GM21381 (cell line): ENCODE measurements around the gene ZNF417.
"Not testable (repeated sequence)": the region's sequence is repeated elsewhere in the genome, so short reads cannot be mapped to it uniquely, and the experiment has no call there.

ENCODE experiments used
- ATAC-seq: cut with Tn5 transposase; IDR thresholded peaks from one replicate; pipeline ENCODE4 v1.9.1; 2021; ENCODE audit warnings: mild to moderate bottlenecking, moderate library complexity; ENCODE audit not compliant: unreplicated experiment

The ZNF417 gene

DNA sequence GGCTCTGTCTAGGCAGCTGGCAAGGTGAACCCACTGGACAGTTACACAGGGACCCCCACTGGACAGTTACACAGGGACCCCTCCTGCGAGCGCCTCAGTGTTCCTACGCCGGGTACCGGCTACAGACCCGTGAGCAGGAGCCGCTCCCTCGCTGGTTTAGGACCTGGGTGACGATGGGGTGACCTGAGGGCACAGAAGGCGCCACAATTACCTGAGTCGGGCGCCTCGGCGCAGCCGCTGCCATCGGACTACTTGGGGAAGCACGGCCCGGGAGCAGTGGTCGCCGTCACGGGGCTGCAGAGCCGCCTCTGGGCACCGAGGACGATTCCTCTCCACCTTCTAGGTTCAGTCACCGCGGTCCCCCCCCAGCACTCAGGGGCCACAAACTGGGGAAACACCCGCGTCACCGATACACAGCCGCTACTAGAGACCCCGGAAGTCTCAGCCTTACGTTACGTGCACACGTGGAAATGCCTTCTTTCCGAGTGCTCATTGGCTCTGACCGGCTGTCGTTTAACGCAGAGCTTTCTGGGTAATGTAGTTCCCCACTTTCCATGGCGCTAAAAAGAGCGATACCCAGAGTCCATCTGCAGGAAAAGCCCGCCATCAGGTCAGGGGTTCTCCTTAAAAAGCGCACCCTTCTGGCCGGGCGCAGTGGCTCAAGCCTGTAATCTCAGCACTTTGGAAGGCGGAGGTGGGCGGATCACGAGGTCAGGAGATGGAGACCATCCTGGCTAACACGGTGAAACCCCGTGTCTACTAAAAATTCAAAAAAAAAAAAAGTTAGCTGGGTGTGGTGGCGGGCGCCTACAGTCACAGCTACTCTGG is at the start of gene ZNF417:
Gene ZNF417, minus strand, starts transcription at position 425 of the 828 bp plus-strand sequence. Its CDS starts 181 bp downstream, at position 244.
- peak; percentile 97 for ATAC-seq

DNA sequence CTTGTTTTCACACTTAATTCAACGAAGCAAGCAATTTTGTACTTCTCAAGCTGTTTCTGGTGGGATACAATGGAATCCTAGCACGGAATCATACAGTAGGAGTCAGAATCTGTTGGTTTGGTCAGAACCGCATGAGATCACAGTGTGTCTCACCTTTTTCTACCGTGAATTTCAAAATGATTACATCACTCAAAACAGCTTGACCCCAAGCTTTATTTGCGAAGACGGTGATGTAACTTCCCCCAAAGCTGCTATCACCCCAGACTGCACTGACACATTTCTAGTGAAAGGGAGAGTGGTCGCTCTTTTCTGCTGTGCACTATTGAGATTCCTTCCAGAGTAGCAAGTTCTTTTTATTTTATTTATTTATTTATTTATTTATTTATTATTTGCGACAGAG is 48.4 kb upstream of the ZNF417 start:
- no peak for ATAC-seq

DNA sequence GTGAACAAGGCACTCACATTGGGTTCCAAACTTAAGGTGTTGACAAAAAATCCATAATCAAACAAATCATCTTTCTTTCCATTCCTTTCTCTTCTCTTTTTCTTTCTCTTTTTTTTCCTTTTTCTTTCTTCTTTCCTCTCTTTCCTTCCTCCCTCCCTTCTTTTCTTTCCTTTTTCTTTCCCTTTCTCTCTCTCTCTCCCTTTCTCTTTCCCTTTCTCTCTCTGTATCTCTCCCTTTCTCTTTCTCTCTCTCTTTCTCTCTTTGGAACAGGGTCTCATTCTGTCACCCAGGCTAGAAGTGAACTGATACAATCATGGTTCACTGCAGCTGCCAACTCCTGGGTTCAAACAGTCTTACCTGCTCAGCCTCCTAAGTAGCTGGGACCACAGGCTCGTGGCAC is 45.4 kb upstream of the ZNF417 start:
- no peak for ATAC-seq

DNA sequence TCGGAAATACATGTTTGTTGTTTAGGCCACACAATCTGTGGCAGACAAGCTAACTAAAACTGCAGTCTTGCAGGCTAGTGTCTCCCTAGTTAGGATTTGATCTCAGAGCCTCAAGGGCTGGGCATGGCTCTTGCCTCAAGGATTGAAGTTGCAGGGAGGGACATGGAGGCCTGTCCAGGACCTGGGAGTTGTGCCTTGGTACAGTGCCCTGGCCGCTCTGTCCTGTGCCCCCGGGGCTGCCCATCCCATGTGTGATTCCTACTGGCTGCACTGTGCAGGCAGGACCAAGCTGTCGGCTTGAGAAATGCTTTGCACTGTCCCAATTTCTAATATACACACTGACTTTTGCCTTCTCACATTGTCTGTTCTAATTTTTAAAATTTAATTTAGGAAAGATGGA is 38.6 kb upstream of the ZNF417 start:
- no peak for ATAC-seq

- no peak for ATAC-seq
These were observed 33.3 kb upstream of the ZNF417 start for GRCh38 chr19:57949702-57950101.

- no peak for ATAC-seq
These were observed 32.9 kb upstream of the ZNF417 start for GRCh38 chr19:57949296-57949695.

GRCh38 chr19:57947419-57948134 is 31.2 kb upstream of the ZNF417 start, which contains the start of gene ZNF256:
TSS of gene ZNF256 (minus strand) at chr19:57947706. CDS start at chr19:57947474, 232 bp downstream.
- ATAC-seq, result peak; percentile 86

DNA sequence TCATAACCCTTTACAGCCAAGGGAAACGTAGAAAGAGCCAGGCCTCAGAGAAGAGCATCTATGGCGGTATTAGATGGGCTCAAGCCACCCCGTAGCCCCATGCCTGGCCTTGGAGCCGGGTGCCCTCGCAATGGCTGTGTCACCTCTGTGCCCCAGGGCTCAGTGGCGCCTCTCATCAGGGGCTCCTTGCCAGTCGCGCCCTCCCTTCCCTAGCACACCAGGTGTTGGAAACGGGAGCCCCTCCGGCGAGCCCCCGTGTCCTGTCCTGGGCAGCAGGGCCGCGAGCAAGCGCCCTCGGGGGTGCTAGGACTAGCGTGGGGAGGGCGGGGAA is 30.7 kb upstream of the ZNF417 start:
- peak; percentile 17 for ATAC-seq

DNA sequence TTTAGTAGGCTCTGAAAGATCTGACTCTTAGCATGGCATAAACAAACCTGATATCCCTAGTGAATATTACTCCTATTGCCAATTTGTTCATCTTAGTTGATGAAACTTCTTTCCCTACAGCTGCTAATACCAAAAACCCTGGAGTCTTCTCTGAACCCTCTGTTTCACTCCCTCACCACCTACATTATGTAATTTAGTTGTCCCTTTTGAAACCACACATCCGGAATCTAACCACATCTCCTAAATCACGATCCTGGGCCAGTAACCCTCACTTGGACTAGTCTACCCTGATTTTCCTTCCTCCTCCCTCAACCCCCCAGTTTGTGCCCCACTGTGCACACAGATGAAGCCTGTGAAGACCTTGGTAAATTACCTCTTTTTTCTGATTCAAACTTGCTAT is 29.9 kb upstream of the ZNF417 start:
- no peak for ATAC-seq

GRCh38 chr19:57941593-57941992 is 25.2 kb upstream of the ZNF417 start:
- no peak for ATAC-seq

- ATAC-seq, result no peak
These were observed 19.3 kb upstream of the ZNF417 start for GRCh38 chr19:57935731-57936130.

DNA sequence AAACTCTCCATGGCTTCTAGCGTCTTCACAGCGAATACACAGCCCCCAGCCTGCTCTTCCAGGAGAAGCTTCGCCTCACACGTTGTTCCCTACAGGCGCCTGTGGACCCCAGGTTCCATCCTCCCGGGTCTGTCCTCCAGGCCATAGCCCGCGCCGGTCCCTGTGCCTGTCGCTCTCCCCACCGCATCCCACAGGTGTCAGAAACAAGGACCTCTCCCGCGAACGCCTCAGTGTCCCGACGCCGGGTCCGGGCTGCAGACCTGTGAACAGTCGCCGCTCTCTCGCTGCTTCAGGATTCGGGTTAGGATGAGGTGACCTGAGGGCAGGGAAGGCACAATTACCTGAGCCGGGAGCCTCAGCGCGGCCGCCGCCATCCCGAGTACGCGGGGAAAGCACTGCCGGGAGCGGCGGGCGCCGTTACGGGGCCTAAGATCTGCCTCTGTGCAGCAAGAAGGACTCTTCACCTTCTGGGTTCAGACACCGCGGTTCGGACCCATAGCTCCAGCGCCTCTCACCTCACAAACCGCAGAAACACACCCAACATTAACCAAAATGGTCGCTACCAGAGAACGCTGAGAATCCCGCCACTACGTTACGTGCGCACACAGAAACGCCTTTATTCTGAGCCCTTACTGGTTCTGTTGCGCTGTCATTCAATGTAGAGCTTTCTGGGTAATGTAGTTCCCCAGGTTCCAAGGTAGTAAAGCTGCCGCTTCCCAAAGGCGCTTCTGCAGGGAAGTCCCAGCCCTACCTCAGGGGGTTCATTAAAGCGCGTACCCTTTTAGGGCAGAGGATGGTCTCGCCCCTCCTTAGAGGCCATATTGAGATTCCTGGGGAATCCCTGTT is 18.7 kb upstream of the ZNF417 start, which contains the start of gene ZNF418:
Gene ZNF418, minus strand, starts transcription at position 583 of the 846 bp plus-strand sequence. CDS start 1,580 bp downstream, outside the sequence.
- ATAC-seq, result no peak

DNA sequence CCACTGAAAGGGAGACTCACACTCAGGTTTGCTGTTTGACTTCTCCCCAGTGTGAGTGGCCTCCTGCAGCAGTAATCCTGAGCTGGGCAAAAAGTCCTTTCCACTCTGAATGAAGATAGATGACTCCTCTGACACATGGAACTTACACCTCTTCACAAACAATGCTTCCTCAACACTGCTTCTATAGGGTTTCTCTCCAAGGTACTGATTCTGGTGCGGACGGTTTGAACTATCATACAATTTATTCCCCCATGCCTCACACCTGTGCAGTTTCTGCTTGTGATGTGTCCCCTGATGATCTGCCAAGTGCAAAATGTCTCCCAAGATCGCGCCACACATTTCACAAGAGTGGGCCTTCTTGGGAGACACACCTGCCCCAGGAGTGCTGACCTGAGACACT is 11.2 kb upstream of the ZNF417 start:
- ATAC-seq, result no peak

DNA sequence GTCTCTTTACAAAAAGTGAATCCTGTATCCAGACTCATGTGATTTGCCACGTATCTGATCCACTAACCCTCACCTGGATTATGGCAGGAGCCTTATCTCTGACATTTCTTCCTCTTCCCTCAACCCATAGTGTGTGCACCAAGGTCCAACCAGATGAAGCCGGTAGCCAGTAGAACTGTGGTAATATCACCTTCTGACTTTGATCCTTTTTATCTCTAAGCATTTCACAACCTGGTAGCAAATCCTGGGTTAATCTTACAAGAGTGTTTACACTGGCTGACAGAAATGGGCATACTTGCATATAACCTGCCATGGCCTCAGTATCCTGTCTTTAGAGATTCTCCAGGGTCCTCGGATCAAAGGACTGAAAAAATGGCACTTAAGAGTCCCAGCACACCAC is 1.9 kb downstream of the ZNF417 start:
- ATAC-seq, result no peak

GRCh38 chr19:57907394-57907793 is 9.0 kb downstream of the ZNF417 start:
- no peak for ATAC-seq

DNA sequence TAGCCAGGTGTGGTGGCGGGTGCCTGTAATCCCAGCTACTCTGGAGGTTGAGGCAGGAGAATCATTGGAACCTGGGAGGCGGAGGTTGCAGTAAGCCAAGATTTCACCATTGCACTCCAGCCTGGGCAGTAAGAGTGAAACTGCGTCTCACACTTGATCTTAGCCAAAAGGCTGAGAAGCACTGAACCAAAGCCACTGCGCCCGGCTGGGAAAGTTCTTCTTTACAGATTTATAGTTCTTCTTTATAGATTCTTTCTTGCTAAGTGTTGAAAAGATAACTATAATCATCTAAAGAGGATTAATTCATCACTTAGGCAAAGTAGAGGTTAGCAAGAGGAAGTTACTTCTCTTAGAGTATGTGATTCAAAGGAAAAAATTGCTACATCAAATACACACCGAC is 11.1 kb downstream of the ZNF417 start:
- no peak for ATAC-seq

GRCh38 chr19:57903618-57904184 is 12.7 kb downstream of the ZNF417 start:
- ATAC-seq, result no peak

DNA sequence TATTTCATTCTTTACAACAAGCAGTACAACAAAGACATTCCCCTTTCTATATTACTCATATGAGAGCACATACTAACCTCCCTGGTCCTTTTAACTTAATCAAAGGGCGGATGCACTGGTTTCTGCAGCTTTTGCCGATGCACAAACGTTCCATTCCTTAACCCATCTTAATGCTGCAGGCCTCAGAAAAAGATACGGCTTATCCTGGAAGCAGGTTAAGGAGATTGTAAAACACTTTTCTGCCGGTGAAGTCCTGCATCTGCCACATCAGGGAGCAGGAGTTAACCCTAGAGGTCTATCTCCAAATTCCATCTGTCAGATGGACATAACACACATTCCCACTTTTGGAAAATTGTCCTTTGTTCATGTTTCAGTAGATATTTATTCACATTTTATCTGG is 16.1 kb downstream of the ZNF417 start:
- ATAC-seq, result no peak

DNA sequence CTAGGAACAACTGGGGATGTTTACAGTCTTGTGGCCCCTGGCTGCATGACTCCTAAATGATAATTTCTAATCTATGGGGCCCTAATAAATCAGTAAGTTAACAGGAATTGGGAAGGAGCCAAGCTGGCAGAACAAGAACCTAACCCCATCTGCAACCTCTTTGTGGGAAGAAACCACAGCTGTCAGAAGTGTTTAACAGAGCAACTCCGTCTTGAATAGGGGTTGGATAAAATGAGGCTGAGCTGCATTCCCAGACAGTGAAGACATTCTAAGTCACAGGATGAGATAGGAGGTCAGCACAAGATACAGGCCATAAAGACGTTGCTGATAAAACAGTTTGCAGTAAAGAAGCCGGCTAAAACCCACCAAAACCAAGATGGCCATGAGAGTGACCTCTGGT is 25.7 kb downstream of the ZNF417 start:
- not testable (repeated sequence) for ATAC-seq

GRCh38 chr19:57888560-57889231 is 27.7 kb downstream of the ZNF417 start, which contains the start of gene ZNF814:
TSS of gene ZNF814 (minus strand) at chr19:57889037. CDS start at chr19:57888802, 235 bp downstream.
- ATAC-seq, result no peak
